ENCODE measurements around the gene CHI3L2.

DNA sequence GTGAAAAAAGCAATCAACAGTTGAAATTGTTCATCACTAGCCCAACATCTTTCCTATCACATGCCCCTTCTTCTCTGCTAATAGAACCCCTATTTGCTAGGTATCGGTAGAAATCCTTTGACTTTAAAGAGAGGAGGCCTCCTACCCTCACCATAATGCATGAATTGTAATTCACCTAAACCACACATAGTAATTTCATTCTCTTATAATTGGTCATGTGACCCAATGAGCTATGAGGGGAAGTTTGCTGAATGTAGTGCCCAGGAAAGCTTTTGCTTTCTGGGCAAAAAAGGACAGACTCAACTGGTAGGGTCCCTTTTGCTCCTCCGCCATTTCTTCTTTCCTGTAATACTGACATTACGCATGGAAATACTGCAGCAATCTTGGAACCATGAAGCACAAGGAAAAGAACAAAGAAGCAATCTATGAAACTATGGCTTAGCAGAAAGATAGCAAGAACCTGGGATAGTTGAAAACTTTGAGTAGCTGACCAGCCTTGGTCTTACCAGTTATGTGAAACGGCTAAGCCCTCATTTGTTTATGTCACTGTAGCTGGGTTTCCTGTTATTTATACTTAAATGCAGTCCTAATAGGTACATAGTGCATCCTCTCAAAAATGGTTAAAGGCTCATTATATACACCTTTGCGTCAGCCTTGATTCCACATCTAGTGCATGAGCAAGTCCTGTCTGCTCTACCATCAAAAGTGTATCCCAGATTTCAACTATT, 10.2 kb upstream of the CHI3L2 start:
- TF ChIP-seq POLR2A (IDR thresholded peaks at IDR 0.05) = no peak
- no peak for TF ChIP-seq EP300 (IDR thresholded peaks at IDR 0.05)
- TF ChIP-seq CTCF (IDR thresholded peaks at IDR 0.05) = no peak
